Hepatocyte (in vitro differentiated cells): ENCODE results near the gene SLC6A11. TPM values are rescaled to one million over a fixed set of nuclear protein-coding genes. Genes with fewer than 3 reads are reported as not detected.

Source experiments
- DNase-seq: peaks from one replicate; pipeline ENCODE4 v3.0.0-alpha.2; 2016; ENCODE audit warnings: low spot score
- H2AFZ ChIP-seq: fragments of 200-600 bp; sonication (generic); 2 replicates; pipeline ENCODE4 v1.6.0; 2016; ENCODE audit warnings: antibody characterized with exemption, mild to moderate bottlenecking
- H3K27ac ChIP-seq: fragments of 200-600 bp; sonication (generic); 2 replicates; pipeline ENCODE4 v1.5.1; 2016; ENCODE audit warnings: mild to moderate bottlenecking
- H3K27me3 ChIP-seq: fragments of 200-600 bp; sonication (generic); 2 replicates; pipeline ENCODE4 v1.6.1; 2016
- H3K36me3 ChIP-seq: fragments of 200-600 bp; sonication (generic); replicated peaks from 2 replicates; pipeline ENCODE4 v1.5.1; 2016; ENCODE audit warnings: low read depth; ENCODE audit not compliant: insufficient read depth
- H3K4me1 ChIP-seq: fragments of 200-600 bp; sonication (generic); 2 replicates; pipeline ENCODE4 v1.5.1; 2016; ENCODE audit warnings: mild to moderate bottlenecking, moderate library complexity; ENCODE audit not compliant: insufficient read depth
- H3K4me2 ChIP-seq: fragments of 200-600 bp; sonication (generic); 2 replicates; pipeline ENCODE4 v1.6.0; 2016
- H3K4me3 ChIP-seq: fragments of 200-600 bp; sonication (generic); 2 replicates; pipeline ENCODE4 v1.5.1; 2016; ENCODE audit warnings: mild to moderate bottlenecking
- H3K79me2 ChIP-seq: fragments of 200-600 bp; sonication (generic); 2 replicates; pipeline ENCODE4 v1.6.0; 2017; ENCODE audit warnings: mild to moderate bottlenecking
- H3K9me2 ChIP-seq: fragments of 200-600 bp; sonication (generic); replicated peaks from 2 replicates; pipeline ENCODE4 v1.6.0; 2017; ENCODE audit warnings: mild to moderate bottlenecking; ENCODE audit not compliant: insufficient read depth
- H3K9me3 ChIP-seq: fragments of 200-600 bp; sonication (generic); 2 replicates; pipeline ENCODE4 v1.5.1; 2016; ENCODE audit warnings: low read depth, mild to moderate bottlenecking
- H4K20me1 ChIP-seq: fragments of 200-600 bp; sonication (generic); 2 replicates; pipeline ENCODE4 v1.6.0; 2016; ENCODE audit warnings: mild to moderate bottlenecking; ENCODE audit not compliant: insufficient read depth, poor library complexity, severe bottlenecking
- CTCF ChIP-seq: fragments of 200-600 bp; sonication (generic); IDR thresholded peaks from 2 replicates; pipeline ENCODE4 v1.5.1; 2016; ENCODE audit warnings: antibody characterized with exemption, mild to moderate bottlenecking; ENCODE audit not compliant: poor library complexity
- EZH2 ChIP-seq: fragments of 200-600 bp; sonication (generic); IDR thresholded peaks from 2 replicates; pipeline ENCODE4 v1.6.1; 2016; ENCODE audit warnings: antibody characterized with exemption, mild to moderate bottlenecking, borderline replicate concordance
- EZH2phosphoT487 ChIP-seq: fragments of 200-600 bp; sonication (generic); IDR thresholded peaks from one replicate; pipeline ENCODE4 v1.6.1; 2018; ENCODE audit warnings: antibody characterized with exemption, mild to moderate bottlenecking, low read depth, moderate library complexity; ENCODE audit not compliant: unreplicated experiment, severe bottlenecking
- WGBS: methylation state at CpG from one replicate; pipeline ENCODE4 v1.1.6; 2016; ENCODE audit warnings: low lambda C conversion rate; ENCODE audit errors: missing lambda C conversion rate; 5-methylcytosine and 5-hydroxymethylcytosine counted together
- polyA plus RNA-seq: library from polyadenylated mRNA; unstranded; fragments of >200 nt; fragmentation: Nextera tagmentation; extraction: Ambion mirVana; gene quantifications from 2 replicates; pipeline ENCODE4 v1.2.1, GENCODE V29; 2016
- total RNA-seq: library from RNA; depleted of rRNA; stranded (reverse); fragments of >200 nt; gene quantifications from 2 replicates; pipeline ENCODE4 v1.2.3, GENCODE V29; 2014

SLC6A11 gene
- total and polyA plus RNA-seq, 2 experiments from 2014 or later = 1.5 to 1.7 TPM

DNA sequence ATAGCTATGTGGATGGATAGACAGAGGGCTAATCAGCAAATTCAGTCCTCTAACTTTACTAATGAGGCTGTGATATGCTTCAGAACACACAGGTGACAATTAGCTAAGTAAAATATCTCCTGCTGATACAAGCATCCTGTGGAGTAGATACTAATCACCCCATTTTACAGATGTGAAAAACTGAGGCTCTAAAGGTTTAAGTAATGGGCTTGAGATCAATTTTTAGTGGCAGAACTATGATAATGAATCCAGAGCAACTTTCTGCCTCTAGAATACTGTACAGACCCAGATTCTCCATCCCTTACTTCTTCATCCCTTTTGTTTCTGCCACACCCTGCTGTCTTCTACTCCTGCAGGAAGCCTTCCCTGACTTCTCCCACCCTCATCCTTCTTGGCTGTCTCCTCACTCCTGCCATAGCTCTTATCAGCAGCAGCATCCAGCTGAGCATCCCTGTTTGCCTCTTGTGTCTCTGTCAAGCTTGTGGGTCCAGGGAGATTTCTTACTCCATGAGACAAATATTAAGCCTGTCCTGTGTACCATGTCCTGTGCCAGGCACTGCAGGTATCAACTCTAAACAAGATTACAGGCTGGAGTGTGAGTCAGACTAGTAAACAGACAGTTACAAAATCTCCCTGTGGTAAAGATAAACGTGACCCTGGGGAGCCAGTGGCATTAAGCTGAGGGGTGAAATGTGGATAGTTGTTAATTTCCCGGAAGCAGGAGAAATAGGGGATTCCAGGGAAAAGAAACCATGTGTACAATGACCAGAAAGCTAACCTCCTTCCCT is 39.2 kb downstream of the SLC6A11 start:
- no peak for TF ChIP-seq EZH2
- no peak overlapping the region for H3K4me2 ChIP-seq
- peak; percentile 45 for DNase-seq
- H3K4me1 ChIP-seq = no peaks in the 10 kb centered on the region
- H3K9me2 ChIP-seq = no peaks in the 10 kb centered on the region
- peak overlapping the region; percentile 67 for H3K27ac ChIP-seq
- 33% methylated on average over 2 of the region's 2 CpGs for WGBS
- peaks cover 5% of the 10 kb centered on the region for H3K27me3 ChIP-seq
- H3K9me3 ChIP-seq = no peaks in the 10 kb centered on the region
- no peak overlapping the region for H3K4me3 ChIP-seq
- H4K20me1 ChIP-seq = no peaks in the 10 kb centered on the region
- no peak overlapping the region for H2AFZ ChIP-seq
- H3K36me3 ChIP-seq = no peaks in the 10 kb centered on the region
- no peaks in the 10 kb centered on the region for H3K79me2 ChIP-seq

- Histone ChIP-seq H3K79me2 (no peaks in the 10 kb centered on the region), H3K4me3 (no peak overlapping the region), H3K9me2 (no peaks in the 10 kb centered on the region), H3K9me3 (no peaks in the 10 kb centered on the region), H3K36me3 (no peaks in the 10 kb centered on the region), H3K4me1 (no peaks in the 10 kb centered on the region), H4K20me1 (no peaks in the 10 kb centered on the region), H3K27ac (peak overlapping the region; percentile 67), H2AFZ (no peak overlapping the region), H3K4me2 (no peak overlapping the region), H3K27me3 (peaks cover 5% of the 10 kb centered on the region)
- TF ChIP-seq EZH2phosphoT487 (no peak), CTCF (peak; percentile 25), EZH2 (no peak)
- 51% methylated on average over 8 of the region's 8 CpGs for WGBS
- no peak for DNase-seq
Measured at GRCh38 chr3:10855871-10856662, 40.0 kb downstream of the SLC6A11 start.

- Histone ChIP-seq H3K27me3 (peaks cover 5% of the 10 kb centered on the region), H3K9me3 (no peaks in the 10 kb centered on the region), H3K4me2 (no peak overlapping the region), H3K27ac (no peak overlapping the region), H3K79me2 (no peaks in the 10 kb centered on the region), H3K36me3 (no peaks in the 10 kb centered on the region), H4K20me1 (no peaks in the 10 kb centered on the region), H3K9me2 (no peaks in the 10 kb centered on the region), H2AFZ (no peak overlapping the region), H3K4me1 (no peaks in the 10 kb centered on the region), H3K4me3 (no peak overlapping the region)
- no peak for DNase-seq
- WGBS = 78% methylated on average over 2 of the region's 2 CpGs
- TF ChIP-seq CTCF (no peak), EZH2 (no peak), EZH2phosphoT487 (no peak)
Measured at GRCh38 chr3:10857235-10857634, 41.2 kb downstream of the SLC6A11 start.

DNA sequence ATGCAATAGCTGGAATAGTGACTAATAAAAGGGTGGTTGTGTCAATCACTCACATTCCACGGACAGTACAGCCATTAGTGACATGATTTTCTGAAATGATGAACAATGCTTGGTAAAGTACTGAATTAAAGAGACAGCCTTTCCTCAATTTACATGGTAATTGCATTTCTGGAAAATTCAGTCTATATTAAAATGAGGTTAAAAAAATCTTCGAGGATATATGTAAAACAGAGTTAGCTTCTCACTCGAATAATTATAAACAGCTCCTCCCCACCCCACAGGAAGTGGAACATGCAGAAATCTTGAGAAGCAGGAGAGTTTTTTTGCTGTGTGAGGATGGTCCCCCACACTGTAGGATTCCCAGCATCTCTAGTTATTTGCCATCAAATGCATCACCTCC is 42.1 kb downstream of the SLC6A11 start:
- Histone ChIP-seq H3K27ac (no peak overlapping the region), H3K36me3 (no peaks in the 10 kb centered on the region), H3K79me2 (no peaks in the 10 kb centered on the region), H3K9me2 (no peaks in the 10 kb centered on the region), H4K20me1 (no peaks in the 10 kb centered on the region), H3K9me3 (no peaks in the 10 kb centered on the region), H3K4me1 (no peaks in the 10 kb centered on the region), H3K4me3 (no peak overlapping the region), H2AFZ (no peak overlapping the region), H3K4me2 (no peak overlapping the region), H3K27me3 (peaks cover 5% of the 10 kb centered on the region)
- TF ChIP-seq CTCF (no peak), EZH2phosphoT487 (no peak), EZH2 (no peak)
- no peak for DNase-seq
- WGBS = 77% methylated on average over 3 of the region's 3 CpGs
